C1 segment of cervical spinal cord (tissue), 14 donors: ENCODE measurements around the gene SVBP.
A peak's percentile ranks its signal among the peaks of the same experiment; 100 is the strongest.
"Not testable (repeated sequence)": the region's sequence is repeated elsewhere in the genome, so short reads cannot be mapped to it uniquely, and the experiment has no call there.

Source experiments
- DNase-seq, 14 donors: peaks; one replicate each; lab custom pipeline; 2025; lab: John Stamatoyannopoulos, UW

Gene SVBP

GRCh38 chr1:42841440-42842147 lies 24.4 kb upstream of the SVBP start:
- DNase-seq = no peak

- DNase-seq = no peak
Measured at GRCh38 chr1:42841010-42841409, 23.8 kb upstream of the SVBP start.

- peak in 2 of 14 donors; percentile 28 to 47 for DNase-seq
Measured at GRCh38 chr1:42838482-42839190, 21.4 kb upstream of the SVBP start.

GRCh38 chr1:42837709-42838108 lies 20.5 kb upstream of the SVBP start:
- no peak for DNase-seq

- no peak for DNase-seq
Measured at GRCh38 chr1:42835422-42835821, 18.2 kb upstream of the SVBP start.

- no peak for DNase-seq
Measured at GRCh38 chr1:42834803-42835202, 17.6 kb upstream of the SVBP start.

GRCh38 chr1:42833981-42834380 lies 16.8 kb upstream of the SVBP start:
- DNase-seq = no peak

- no peak for DNase-seq
Measured at GRCh38 chr1:42832641-42833240, 15.5 kb upstream of the SVBP start.

GRCh38 chr1:42831273-42831672 lies 14.1 kb upstream of the SVBP start:
- DNase-seq = no peak

- no peak for DNase-seq
Measured at GRCh38 chr1:42830631-42831030, 13.4 kb upstream of the SVBP start.

GRCh38 chr1:42825036-42825851 lies 8.0 kb upstream of the SVBP start:
- no peak for DNase-seq

GRCh38 chr1:42824481-42825035 lies 7.4 kb upstream of the SVBP start:
- no peak for DNase-seq

GRCh38 chr1:42822800-42823392 lies 5.7 kb upstream of the SVBP start:
- no peak for DNase-seq

- no peak for DNase-seq
Measured at GRCh38 chr1:42821690-42822089, 4.5 kb upstream of the SVBP start.

- no peak for DNase-seq
Measured at GRCh38 chr1:42820813-42821212, 3.6 kb upstream of the SVBP start.

- DNase-seq = no peak
Measured at GRCh38 chr1:42817976-42818375, 779 bp upstream of the SVBP start.

GRCh38 chr1:42817440-42817767 lies 207 bp upstream of the SVBP start:
- DNase-seq = no peak

GRCh38 chr1:42815941-42816584 lies 1.1 kb downstream of the SVBP start:
- peak in 1 of 14 donors; percentile 46 for DNase-seq

- DNase-seq = not testable (repeated sequence)
Measured at GRCh38 chr1:42814815-42815214, 2.4 kb downstream of the SVBP start.

GRCh38 chr1:42807056-42807668 lies 10.0 kb downstream of the SVBP start:
- DNase-seq = no peak
